ENCODE data around the gene ZNF777. TPM values are rescaled to one million over a fixed set of nuclear protein-coding genes. Genes with fewer than 3 reads are reported as not detected.

Gene ZNF777
- total and polyA plus RNA-seq, 2 of the 4 experiments (the other 2 are of a cell fraction) = 3.2 to 6.5 TPM

DNA sequence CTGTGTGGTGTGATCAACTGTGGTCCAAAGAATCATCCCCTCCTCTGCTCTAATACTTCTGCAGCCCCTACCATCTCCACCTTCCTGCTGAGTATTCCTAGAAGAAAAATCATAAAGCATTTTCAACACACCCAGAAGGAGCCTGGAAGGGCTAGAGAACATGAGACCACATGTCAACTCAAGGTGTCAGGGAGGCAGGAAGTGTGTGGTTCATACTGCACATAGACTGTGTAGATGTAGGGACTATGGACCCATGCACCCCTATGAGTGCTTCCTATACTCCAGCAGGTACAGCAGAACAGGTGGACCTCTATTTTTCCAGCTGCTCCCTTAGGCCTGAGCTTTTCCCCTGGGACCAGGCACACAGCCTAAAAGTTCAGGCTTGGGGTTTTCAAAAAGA, 39.3 kb upstream of the ZNF777 start:
- Histone ChIP-seq H3K27me3 (ENCODE audit: control insufficient read depth, insufficient read depth, low read length) (peaks cover 17% of the 10 kb centered on the region), H2BK20ac (ENCODE audit: low read depth, low read length) (no peak overlapping the region), H3K9ac (ENCODE audit: low read depth, low read length) (no peak overlapping the region), H3K9me1 (ENCODE audit: insufficient read depth, low read length) (peaks cover 7% of the 10 kb centered on the region), H3K79me1 (ENCODE audit: low read depth in 1 of 2, low read length in 2 of 2) (peaks cover 6 to 10% of the 10 kb centered on the region in 2 experiments; a peak in 3 of 4 replicates), H3K56ac (ENCODE audit: extremely low read depth, insufficient read depth, low read length) (no peak overlapping the region), H2BK15ac (ENCODE audit: low read depth, low read length) (no peak overlapping the region), H2AK5ac (ENCODE audit: low read depth, low read length) (no peak overlapping the region), H3K4me1 (ENCODE audit: control insufficient read depth, insufficient read depth, low read length) (peaks cover 8% of the 10 kb centered on the region), H2BK5ac (ENCODE audit: low read depth, low read length, poor library complexity, severe bottlenecking) (no peak overlapping the region), H3K4me3 (ENCODE audit: insufficient read depth, low read depth, low read length) (no peak overlapping the region), H2AK9ac (replicated peaks; ENCODE audit: low read depth, low read length, poor library complexity) (no peak overlapping the region), H3K23ac (ENCODE audit: low read depth, low read length) (no peak overlapping the region), H3K4me2 (ENCODE audit: low read depth, low read length) (no peak overlapping the region), H4K8ac (ENCODE audit: low read depth in 2 of 2, low read length in 2 of 2) (no peak overlapping the region), H4K20me1 (ENCODE audit: insufficient read depth, low read length) (peaks cover 8% of the 10 kb centered on the region), H4K5ac (ENCODE audit: low read depth, low read length) (no peak overlapping the region), H4K91ac (ENCODE audit: insufficient read depth, low read depth, low read length) (no peak overlapping the region), H2BK120ac (ENCODE audit: low read depth, low read length) (no peak overlapping the region), H3K14ac (replicated peaks; ENCODE audit: low read depth, low read length) (no peak overlapping the region), H3K27ac (ENCODE audit: insufficient read depth, low read length) (no peak overlapping the region), H3K4ac (ENCODE audit: low read depth, low read length) (no peak overlapping the region), H3K18ac (ENCODE audit: low read depth, low read length) (no peak overlapping the region), H3K36me3 (ENCODE audit: control insufficient read depth, insufficient read depth, low read length) (no peaks in the 10 kb centered on the region), H2AFZ (replicated peaks; ENCODE audit: low read length, poor library complexity) (no peak overlapping the region), H3K9me3 (ENCODE audit: control insufficient read depth, insufficient read depth, low read length) (no peaks in the 10 kb centered on the region)
- no peak for ATAC-seq (ENCODE audit: low read depth)
- dilution Hi-C loops (cut with HindIII; ENCODE audit: low sequenced_read_pairs, unreplicated experiment) (no loop called here), intact Hi-C loops (cut with micrococcal nuclease) (no loop called here), in situ Hi-C loops (cut with MboI; ENCODE audit: low sequenced_read_pairs) (no loop called here)
- no TSS peak for BruUV-seq (replicated peaks)
- CTCF ChIA-PET = no interaction called here
- POLR2A ChIA-PET (ENCODE audit: unreplicated experiment) = no interaction called here
- no peak for DNase-seq
- TF ChIP-seq, protein P1, sequence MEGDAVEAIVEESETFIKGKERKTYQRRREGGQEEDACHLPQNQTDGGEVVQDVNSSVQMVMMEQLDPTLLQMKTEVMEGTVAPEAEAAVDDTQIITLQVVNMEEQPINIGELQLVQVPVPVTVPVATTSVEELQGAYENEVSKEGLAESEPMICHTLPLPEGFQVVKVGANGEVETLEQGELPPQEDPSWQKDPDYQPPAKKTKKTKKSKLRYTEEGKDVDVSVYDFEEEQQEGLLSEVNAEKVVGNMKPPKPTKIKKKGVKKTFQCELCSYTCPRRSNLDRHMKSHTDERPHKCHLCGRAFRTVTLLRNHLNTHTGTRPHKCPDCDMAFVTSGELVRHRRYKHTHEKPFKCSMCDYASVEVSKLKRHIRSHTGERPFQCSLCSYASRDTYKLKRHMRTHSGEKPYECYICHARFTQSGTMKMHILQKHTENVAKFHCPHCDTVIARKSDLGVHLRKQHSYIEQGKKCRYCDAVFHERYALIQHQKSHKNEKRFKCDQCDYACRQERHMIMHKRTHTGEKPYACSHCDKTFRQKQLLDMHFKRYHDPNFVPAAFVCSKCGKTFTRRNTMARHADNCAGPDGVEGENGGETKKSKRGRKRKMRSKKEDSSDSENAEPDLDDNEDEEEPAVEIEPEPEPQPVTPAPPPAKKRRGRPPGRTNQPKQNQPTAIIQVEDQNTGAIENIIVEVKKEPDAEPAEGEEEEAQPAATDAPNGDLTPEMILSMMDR (conservative IDR thresholded peaks at IDR 0.05; ENCODE audit: low read depth, low read length) = no peak
- TF ChIP-seq, protein P2, sequence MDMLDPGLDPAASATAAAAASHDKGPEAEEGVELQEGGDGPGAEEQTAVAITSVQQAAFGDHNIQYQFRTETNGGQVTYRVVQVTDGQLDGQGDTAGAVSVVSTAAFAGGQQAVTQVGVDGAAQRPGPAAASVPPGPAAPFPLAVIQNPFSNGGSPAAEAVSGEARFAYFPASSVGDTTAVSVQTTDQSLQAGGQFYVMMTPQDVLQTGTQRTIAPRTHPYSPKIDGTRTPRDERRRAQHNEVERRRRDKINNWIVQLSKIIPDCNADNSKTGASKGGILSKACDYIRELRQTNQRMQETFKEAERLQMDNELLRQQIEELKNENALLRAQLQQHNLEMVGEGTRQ (IDR thresholded peaks at IDR 0.05; ENCODE audit: low read depth, low read length) = no peak
- TF ChIP-seq MXI1 (IDR thresholded peaks at IDR 0.05; ENCODE audit: borderline replicate concordance, low read depth, low read length) (no peak), CHD1 (IDR thresholded peaks at IDR 0.05; ENCODE audit: low read depth, low read length) (no peak), BHLHE40 (IDR thresholded peaks at IDR 0.05; ENCODE audit: low read depth, low read length) (no peak), MAZ (IDR thresholded peaks at IDR 0.05; ENCODE audit: borderline replicate concordance, low read depth, low read length) (no peak), CEBPB (IDR thresholded peaks at IDR 0.05; ENCODE audit: low read depth, low read length) (no peak), NFE2L2 (IDR thresholded peaks at IDR 0.05; ENCODE audit: low read depth, low read length) (no peak), FOS (IDR thresholded peaks at IDR 0.05; ENCODE audit: low read depth, low read length) (no peak), RCOR1 (IDR thresholded peaks at IDR 0.05; ENCODE audit: insufficient replicate concordance, low read length) (no peak), RAD21 (IDR thresholded peaks at IDR 0.05; ENCODE audit: low read length) (no peak), MAFK (IDR thresholded peaks at IDR 0.05; ENCODE audit: low read depth, low read length) (no peak), RFX5 (IDR thresholded peaks at IDR 0.05; ENCODE audit: low read depth, low read length) (no peak), POLR2A (IDR thresholded peaks at IDR 0.05; ENCODE audit: low read depth, low read length) (no peak), SMC3 (IDR thresholded peaks at IDR 0.05; ENCODE audit: low read depth, low read length) (no peak)
- TF ChIP-seq, protein P3, sequence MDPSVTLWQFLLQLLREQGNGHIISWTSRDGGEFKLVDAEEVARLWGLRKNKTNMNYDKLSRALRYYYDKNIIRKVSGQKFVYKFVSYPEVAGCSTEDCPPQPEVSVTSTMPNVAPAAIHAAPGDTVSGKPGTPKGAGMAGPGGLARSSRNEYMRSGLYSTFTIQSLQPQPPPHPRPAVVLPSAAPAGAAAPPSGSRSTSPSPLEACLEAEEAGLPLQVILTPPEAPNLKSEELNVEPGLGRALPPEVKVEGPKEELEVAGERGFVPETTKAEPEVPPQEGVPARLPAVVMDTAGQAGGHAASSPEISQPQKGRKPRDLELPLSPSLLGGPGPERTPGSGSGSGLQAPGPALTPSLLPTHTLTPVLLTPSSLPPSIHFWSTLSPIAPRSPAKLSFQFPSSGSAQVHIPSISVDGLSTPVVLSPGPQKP (IDR thresholded peaks at IDR 0.05; ENCODE audit: borderline replicate concordance, low read depth, low read length) = no peak

Data from IMR-90 (cell line).